SK-N-DZ (cell line): ENCODE measurements around the gene ABCA7.
"Not testable (repeated sequence)": the region's sequence is repeated elsewhere in the genome, so short reads cannot be mapped to it uniquely, and the experiment has no call there.

ENCODE experiments used
- DNase-seq: peaks from one replicate; pipeline ENCODE4 v3.0.0-alpha.2; 2015; ENCODE audit warnings: low spot score

ABCA7 gene

GRCh38 chr19:1017115-1017905, 22.6 kb upstream of the ABCA7 start:
- DNase-seq: no peak

GRCh38 chr19:1017906-1018305, 22.0 kb upstream of the ABCA7 start:
- no peak for DNase-seq

DNA sequence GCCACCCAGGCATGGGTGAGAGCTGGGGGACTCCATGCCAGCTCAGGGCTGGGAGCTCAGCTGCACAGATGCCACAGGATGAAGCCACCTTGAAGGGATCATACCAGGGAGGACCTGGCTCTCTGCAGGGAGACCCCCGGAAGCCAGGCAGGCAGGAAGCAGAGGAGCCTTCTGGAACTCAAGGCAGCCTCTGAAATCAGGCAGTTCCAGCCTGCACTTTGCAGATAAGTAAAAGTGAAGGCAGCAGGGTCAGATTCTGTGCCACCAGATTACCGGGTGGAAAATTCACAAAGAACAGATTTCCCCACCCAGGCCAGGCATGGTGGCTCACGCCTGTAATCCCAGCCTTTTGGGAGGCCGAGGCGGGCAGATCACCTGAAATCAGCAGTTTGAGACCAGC, 21.5 kb upstream of the ABCA7 start:
- no peak for DNase-seq

DNA sequence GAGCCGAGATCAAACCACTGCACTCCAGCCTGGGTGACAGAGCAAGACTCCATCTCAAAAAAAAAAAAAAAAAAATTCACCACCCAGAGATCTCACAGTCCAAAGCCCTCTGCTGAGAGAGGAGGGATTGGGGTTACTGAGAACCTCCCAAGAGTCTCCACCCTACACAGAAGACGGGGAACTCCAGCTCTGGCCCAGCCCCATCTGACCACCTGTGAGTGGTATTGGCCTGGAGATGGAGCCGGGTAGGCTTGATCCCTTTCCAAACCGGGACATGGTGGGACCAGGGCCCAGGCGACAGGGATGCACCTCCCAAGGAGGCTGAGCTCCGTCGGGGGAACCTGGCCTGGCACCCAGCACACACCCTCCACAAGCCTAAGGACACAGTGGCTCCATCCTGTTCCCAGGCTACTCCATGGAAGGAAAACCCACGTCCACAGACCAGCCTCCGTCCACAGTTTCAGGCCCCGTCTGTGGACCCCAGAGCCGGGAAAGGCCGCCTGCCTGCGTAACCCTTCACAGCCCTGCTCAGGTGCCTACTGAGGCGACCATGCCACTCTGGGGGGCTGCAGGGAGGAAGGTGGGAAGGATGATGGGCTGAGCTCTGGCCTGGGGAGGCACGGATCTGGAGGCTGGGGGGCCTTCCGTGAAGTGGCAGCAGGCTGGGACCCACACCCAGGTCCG, 20.8 kb upstream of the ABCA7 start:
- no peak for DNase-seq

GRCh38 chr19:1019616-1019961, 20.3 kb upstream of the ABCA7 start:
- no peak for DNase-seq

GRCh38 chr19:1019980-1020867, 19.7 kb upstream of the ABCA7 start:
- no peak for DNase-seq

DNA sequence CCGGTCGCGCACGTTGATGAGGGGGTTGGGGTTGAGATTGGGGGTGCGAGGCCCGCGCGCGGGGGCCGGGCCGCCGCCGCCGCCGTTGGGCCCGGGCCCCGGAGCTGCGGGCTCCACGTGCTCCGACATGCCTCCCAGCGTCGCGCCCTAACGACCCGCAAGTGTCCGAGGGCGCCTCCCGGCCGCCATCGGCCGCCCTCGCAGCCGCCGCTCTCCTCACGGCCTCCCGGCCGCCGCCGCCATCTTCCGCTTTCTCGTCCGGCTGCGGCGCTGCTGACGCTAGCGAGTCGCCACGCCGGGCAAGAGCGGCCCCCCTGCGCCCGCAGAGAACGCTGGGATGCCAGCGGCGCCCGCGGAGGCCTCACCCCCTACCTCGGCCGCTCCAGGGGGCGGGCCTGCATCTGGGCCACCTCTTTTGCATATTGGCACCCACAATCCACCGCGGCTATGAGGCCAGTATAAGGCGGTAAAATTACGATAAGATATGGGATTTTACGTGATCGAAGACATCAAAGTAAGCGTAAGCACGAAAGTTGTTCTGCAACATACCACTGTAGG, 19.0 kb upstream of the ABCA7 start, which contains the start of gene TMEM259:
Gene TMEM259, minus strand, starts transcription at position 256 of the 558 bp plus-strand sequence. Its CDS starts 127 bp downstream, at position 129.
- DNase-seq: peak; percentile 98

- not testable (repeated sequence) for DNase-seq
Measured at GRCh38 chr19:1023883-1024188, 16.1 kb upstream of the ABCA7 start.

DNA sequence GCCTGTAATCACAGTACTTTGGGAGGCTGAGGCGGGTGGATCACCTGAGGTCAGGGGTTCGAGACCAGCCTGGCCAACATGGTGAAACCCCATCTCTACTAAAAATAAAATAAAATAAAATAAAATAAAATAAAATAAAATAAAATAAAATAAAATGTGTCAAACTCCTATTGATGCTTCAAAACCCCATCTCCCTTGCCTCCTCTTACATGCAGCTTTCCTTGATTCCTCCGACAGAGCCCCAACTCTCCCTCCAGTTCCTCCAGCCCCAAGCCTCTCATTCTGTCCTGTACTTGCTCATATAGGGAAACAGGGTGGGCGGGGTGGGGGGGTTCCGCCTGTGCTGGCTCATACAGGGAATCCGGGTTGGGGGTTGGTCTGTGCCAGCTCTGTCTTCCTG, 14.8 kb upstream of the ABCA7 start:
- not testable (repeated sequence) for DNase-seq

- DNase-seq: peak; percentile 82
Measured at GRCh38 chr19:1025960-1026782, 13.7 kb upstream of the ABCA7 start, which contains the start of gene CNN2. TSS of gene CNN2 (plus strand) at chr19:1026608. CDS start at chr19:1026662, 54 bp downstream.

DNA sequence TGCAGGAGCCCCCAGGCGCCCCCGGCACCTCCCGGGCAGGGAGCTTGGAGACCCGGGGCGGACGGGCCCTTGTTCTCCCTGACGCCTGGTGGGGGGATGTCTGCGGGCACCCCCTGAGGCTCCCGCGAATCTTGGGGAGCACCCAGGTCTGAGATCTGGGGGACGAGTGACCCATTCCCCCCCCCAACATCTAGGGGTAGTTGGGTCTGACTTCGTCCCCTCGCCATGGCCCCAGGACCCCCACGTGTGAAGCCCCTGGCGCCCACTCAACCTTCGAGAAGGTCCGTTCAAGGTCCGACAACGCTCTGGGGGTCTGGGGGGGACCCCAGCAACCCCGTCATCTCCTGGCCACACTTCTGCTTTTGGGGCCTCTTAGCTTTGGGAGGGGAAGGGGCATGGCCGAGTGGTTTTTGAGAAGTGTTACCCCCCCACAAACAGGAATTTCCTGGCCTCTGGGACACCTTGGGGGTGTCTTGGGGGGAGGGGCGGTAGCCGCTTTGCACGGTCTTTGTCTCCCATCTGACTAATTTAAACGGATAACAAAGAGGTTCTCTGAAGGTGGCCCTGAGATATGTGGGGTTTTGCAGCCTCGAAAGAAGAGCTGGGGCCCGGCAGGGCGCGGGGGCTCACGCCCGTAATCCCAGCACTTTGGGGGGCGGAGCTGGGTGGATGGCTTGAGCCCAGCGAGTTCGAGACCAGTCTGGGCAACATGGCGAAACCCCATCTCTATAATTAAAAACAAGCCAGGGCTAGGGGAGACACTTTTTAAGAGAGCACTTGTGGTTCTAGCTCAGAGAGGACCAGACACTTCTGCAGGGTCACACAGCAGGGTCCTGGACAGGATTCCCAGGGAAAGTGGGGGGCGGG, 12.9 kb upstream of the ABCA7 start:
- no peak for DNase-seq

DNA sequence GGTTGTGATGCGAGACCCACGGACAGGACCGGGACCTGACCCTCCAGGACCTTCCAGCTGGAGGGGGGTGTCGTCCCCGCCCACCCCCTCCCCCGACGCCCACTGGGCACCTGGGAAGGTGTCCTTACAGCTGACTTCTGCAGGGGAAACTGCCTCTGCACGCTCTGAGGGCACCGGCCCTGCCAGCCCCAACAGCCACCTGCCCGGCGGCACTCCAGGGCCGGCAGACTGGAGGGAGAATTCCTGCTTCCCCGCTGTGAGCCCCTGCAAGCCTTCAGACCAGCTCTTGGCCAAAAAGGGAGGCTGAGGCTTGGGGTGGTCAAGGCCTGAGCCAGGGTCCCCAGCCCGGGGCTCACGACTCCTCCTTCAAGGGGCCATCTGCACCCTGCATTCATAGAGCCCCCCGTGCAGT, 12.3 kb upstream of the ABCA7 start:
- DNase-seq: no peak

- peak; percentile 72 for DNase-seq
Measured at GRCh38 chr19:1028062-1028926, 11.6 kb upstream of the ABCA7 start.

GRCh38 chr19:1032264-1032867, 7.5 kb upstream of the ABCA7 start:
- no peak for DNase-seq

DNA sequence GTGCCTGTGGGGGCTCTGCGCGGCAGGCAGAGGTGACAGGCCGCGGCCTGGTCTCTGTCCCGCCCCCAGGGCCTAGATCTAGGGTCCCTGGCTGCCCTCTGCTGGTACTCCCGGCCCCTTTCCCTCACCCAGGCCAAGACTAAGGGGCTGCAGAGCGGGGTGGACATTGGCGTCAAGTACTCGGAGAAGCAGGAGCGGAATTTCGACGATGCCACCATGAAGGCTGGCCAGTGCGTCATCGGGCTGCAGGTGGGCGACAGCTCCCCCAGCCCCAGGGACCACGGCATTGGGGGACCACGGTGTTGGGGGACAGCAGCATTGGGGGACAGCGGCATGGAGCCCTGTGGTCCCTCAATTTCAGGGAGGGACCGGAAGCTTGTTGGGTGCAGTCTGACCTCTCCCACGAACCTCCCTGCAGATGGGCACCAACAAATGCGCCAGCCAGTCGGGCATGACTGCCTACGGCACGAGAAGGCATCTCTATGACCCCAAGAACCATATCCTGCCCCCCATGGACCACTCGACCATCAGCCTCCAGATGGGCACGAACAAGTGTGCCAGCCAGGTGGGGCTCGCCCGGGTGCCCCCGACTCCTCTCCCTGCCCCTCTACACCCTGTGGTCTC, 3.8 kb upstream of the ABCA7 start:
- no peak for DNase-seq

DNA sequence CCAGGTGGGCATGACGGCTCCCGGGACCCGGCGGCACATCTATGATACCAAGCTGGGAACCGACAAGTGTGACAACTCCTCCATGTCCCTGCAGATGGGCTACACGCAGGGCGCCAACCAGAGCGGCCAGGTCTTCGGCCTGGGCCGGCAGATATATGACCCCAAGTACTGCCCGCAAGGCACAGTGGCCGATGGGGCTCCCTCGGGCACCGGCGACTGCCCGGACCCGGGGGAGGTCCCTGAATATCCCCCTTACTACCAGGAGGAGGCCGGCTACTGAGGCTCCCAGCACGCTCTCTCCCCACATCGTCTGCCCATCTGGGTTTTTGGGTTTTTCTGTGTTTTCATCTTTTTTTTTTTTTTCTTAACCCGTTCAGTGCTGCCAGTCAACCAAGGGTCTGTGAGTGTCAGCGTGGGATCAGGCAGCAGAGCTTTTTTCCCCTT, 2.3 kb upstream of the ABCA7 start:
- no peak for DNase-seq

- no peak for DNase-seq
Measured at GRCh38 chr19:1038978-1039645, 795 bp upstream of the ABCA7 start.
